Large intestine (tissue), 12 donors: ENCODE data around the gene GSTP1. TPM values are rescaled to one million over a fixed set of nuclear protein-coding genes. Genes with fewer than 3 reads are reported as not detected.
A peak's percentile ranks its signal among the peaks of the same experiment; 100 is the strongest.

ENCODE experiments used
- DNase-seq, 2 donors: peaks; one replicate each; pipeline versions ENCODE4 v3.0.0 to v3.0.0-alpha.2; 2013
- H3K27ac ChIP-seq: one replicate; pipeline ENCODE4 v1.5.1; 2013; ENCODE audit warnings: low read length
- H3K27me3 ChIP-seq: 2 replicates; pipeline ENCODE4 v1.6.1; 2013; ENCODE audit warnings: low read length; ENCODE audit not compliant: control insufficient read depth, insufficient read depth
- H3K36me3 ChIP-seq: 2 replicates; pipeline ENCODE4 v1.6.1; 2013; ENCODE audit warnings: low read length; ENCODE audit not compliant: control insufficient read depth, insufficient read depth
- H3K4me1 ChIP-seq: one replicate; pipeline ENCODE4 v1.6.1; 2013; ENCODE audit warnings: low read length; ENCODE audit not compliant: control insufficient read depth, insufficient read depth
- H3K4me3 ChIP-seq: one replicate; pipeline ENCODE4 v1.5.1; 2013; ENCODE audit warnings: low read length
- H3K9me3 ChIP-seq: one replicate; pipeline ENCODE4 v1.6.1; 2013; ENCODE audit warnings: mild to moderate bottlenecking, low read depth, low read length, moderate library complexity; ENCODE audit not compliant: control insufficient read depth
- WGBS: methylation state at CpG from one replicate; pipeline ENCODE4 v1.1.5; 2013; ENCODE audit warnings: low lambda C conversion rate; ENCODE audit not compliant: insufficient coverage; 5-methylcytosine and 5-hydroxymethylcytosine counted together
- long read RNA-seq, 11 donors: transcript quantifications; one replicate each; lab custom pipeline, GENCODE V29; 2026
- polyA plus RNA-seq: library from polyadenylated mRNA; unstranded; fragments of 120-200 nt; gene quantifications from one replicate; pipeline ENCODE4 v1.2.1, GENCODE V29; 2013

The GSTP1 gene
- polyA plus RNA-seq = 848 TPM
- long read RNA-seq, donor 1, transcript GSTP1-203 (3 exons, 736 nt) = minor isoform, 15 of 450 reads
- long read RNA-seq, donor 1, transcript GSTP1-202 (7 exons, 961 nt) = major isoform, 318 of 450 reads
- long read RNA-seq, donor 1, partial matches to known transcripts = 117 of 450 reads
- long read RNA-seq, donor 1, other reads (novel, unspliced or antisense) = 0 of 450 reads
- long read RNA-seq, donor 2, transcript GSTP1-203 (3 exons, 736 nt) = minor isoform, 52 of 1,211 reads
- long read RNA-seq, donor 2, transcript GSTP1-201 (6 exons, 700 nt) = minor isoform, 5 of 1,211 reads
- long read RNA-seq, donor 2, transcript GSTP1-202 (7 exons, 961 nt) = major isoform, 833 of 1,211 reads
- long read RNA-seq, donor 2, partial matches to known transcripts = 305 of 1,211 reads
- long read RNA-seq, donor 2, other reads (novel, unspliced or antisense) = 16 of 1,211 reads
- long read RNA-seq, donor 3 = 0 reads
- long read RNA-seq, donor 4, transcript GSTP1-202 (7 exons, 961 nt) = major isoform, 41 of 100 reads
- long read RNA-seq, donor 4, partial matches to known transcripts = 55 of 100 reads
- long read RNA-seq, donor 4, other reads (novel, unspliced or antisense) = 0 of 100 reads
- long read RNA-seq, donor 5, transcript GSTP1-203 (3 exons, 736 nt) = minor isoform, 13 of 417 reads
- long read RNA-seq, donor 5, transcript GSTP1-202 (7 exons, 961 nt) = major isoform, 310 of 417 reads
- long read RNA-seq, donor 5, partial matches to known transcripts = 91 of 417 reads
- long read RNA-seq, donor 5, other reads (novel, unspliced or antisense) = 0 of 417 reads
- long read RNA-seq, donor 6, transcript GSTP1-203 (3 exons, 736 nt) = minor isoform, 59 of 1,067 reads
- long read RNA-seq, donor 6, transcript GSTP1-202 (7 exons, 961 nt) = major isoform, 406 of 1,067 reads
- long read RNA-seq, donor 6, partial matches to known transcripts = 596 of 1,067 reads
- long read RNA-seq, donor 6, other reads (novel, unspliced or antisense) = 5 of 1,067 reads
- long read RNA-seq, donor 7, transcript GSTP1-202 (7 exons, 961 nt) = major isoform, 233 of 339 reads
- long read RNA-seq, donor 7, transcript GSTP1-203 (3 exons, 736 nt) = minor isoform, 16 of 339 reads
- long read RNA-seq, donor 7, partial matches to known transcripts = 90 of 339 reads
- long read RNA-seq, donor 7, other reads (novel, unspliced or antisense) = 0 of 339 reads
- long read RNA-seq, donor 8, transcript GSTP1-202 (7 exons, 961 nt) = major isoform, 1,033 of 1,482 reads
- long read RNA-seq, donor 8, transcript GSTP1-203 (3 exons, 736 nt) = minor isoform, 52 of 1,482 reads
- long read RNA-seq, donor 8, partial matches to known transcripts = 346 of 1,482 reads
- long read RNA-seq, donor 8, other reads (novel, unspliced or antisense) = 50 of 1,482 reads
- long read RNA-seq, donor 9, transcript GSTP1-203 (3 exons, 736 nt) = minor isoform, 48 of 992 reads
- long read RNA-seq, donor 9, transcript GSTP1-202 (7 exons, 961 nt) = major isoform, 703 of 992 reads
- long read RNA-seq, donor 9, partial matches to known transcripts = 228 of 992 reads
- long read RNA-seq, donor 9, other reads (novel, unspliced or antisense) = 12 of 992 reads
- long read RNA-seq, donor 10, transcript GSTP1-203 (3 exons, 736 nt) = minor isoform, 75 of 1,716 reads
- long read RNA-seq, donor 10, transcript GSTP1-202 (7 exons, 961 nt) = major isoform, 1,205 of 1,716 reads
- long read RNA-seq, donor 10, partial matches to known transcripts = 382 of 1,716 reads
- long read RNA-seq, donor 10, other reads (novel, unspliced or antisense) = 54 of 1,716 reads
- long read RNA-seq, donor 11, transcript GSTP1-202 (7 exons, 961 nt) = major isoform, 640 of 926 reads
- long read RNA-seq, donor 11, transcript GSTP1-203 (3 exons, 736 nt) = minor isoform, 39 of 926 reads
- long read RNA-seq, donor 11, partial matches to known transcripts = 209 of 926 reads
- long read RNA-seq, donor 11, other reads (novel, unspliced or antisense) = 37 of 926 reads

DNA sequence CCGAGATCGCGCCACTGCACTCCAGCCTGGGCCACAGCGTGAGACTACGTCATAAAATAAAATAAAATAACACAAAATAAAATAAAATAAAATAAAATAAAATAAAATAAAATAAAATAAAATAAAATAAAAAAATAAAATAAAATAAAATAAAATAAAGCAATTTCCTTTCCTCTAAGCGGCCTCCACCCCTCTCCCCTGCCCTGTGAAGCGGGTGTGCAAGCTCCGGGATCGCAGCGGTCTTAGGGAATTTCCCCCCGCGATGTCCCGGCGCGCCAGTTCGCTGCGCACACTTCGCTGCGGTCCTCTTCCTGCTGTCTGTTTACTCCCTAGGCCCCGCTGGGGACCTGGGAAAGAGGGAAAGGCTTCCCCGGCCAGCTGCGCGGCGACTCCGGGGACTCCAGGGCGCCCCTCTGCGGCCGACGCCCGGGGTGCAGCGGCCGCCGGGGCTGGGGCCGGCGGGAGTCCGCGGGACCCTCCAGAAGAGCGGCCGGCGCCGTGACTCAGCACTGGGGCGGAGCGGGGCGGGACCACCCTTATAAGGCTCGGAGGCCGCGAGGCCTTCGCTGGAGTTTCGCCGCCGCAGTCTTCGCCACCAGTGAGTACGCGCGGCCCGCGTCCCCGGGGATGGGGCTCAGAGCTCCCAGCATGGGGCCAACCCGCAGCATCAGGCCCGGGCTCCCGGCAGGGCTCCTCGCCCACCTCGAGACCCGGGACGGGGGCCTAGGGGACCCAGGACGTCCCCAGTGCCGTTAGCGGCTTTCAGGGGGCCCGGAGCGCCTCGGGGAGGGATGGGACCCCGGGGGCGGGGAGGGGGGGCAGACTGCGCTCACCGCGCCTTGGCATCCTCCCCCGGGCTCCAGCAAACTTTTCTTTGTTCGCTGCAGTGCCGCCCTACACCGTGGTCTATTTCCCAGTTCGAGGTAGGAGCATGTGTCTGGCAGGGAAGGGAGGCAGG is at the start of gene GSTP1:
Gene GSTP1, plus strand, starts transcription at position 566 of the 958 bp plus-strand sequence. Its CDS starts 32 bp downstream, at position 598.
- Histone ChIP-seq H3K4me1 (peaks cover 43% of the 10 kb centered on the region), H3K4me3 (peak within 1 kb of the TSS; percentile 86), H3K36me3 (peaks cover 23% of the 10 kb centered on the region), H3K9me3 (peaks cover 2% of the 10 kb centered on the region), H3K27ac (peak within 1 kb of the TSS; percentile 96), H3K27me3 (no peaks in the 10 kb centered on the region)
- WGBS = no CpG with 5 or more reads among the region's 81 CpGs
- DNase-seq = peak; percentile 92 to 96

DNA sequence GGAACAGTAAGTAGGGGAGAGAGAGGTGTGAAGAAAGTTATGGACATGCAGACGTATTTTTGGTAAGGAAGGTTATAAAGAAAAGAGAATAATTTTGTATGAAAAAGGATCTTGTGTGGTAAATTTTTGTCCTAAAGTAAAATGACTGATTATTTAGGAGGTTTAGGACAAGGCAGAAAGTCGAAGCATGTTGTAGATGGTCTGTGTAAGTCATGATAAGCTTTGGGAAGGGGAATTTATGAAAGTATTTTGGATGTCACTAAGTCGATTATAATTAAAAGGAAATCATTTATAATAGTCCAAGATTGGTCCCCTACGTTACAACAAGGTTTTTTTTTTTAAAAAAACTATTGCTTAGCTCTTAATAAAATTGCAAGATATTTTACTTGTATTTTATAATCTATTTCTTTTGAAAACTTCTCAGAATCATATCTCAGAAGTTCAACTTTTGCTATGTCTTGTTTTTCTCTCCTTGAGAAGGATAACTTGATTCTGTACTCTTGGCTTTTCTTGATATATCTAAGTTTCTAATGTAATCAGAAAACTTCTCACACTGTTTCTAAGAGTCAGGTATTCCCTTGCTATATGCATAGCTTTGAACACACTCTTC is 49.4 kb upstream of the GSTP1 start:
- 35% methylated on average over 3 of the region's 4 CpGs for WGBS
- no peak for DNase-seq
- Histone ChIP-seq H3K36me3 (no peaks in the 10 kb centered on the region), H3K9me3 (peaks cover 15% of the 10 kb centered on the region), H3K4me1 (peaks cover 14% of the 10 kb centered on the region), H3K27me3 (no peaks in the 10 kb centered on the region), H3K27ac (no peak overlapping the region), H3K4me3 (no peak overlapping the region)

DNA sequence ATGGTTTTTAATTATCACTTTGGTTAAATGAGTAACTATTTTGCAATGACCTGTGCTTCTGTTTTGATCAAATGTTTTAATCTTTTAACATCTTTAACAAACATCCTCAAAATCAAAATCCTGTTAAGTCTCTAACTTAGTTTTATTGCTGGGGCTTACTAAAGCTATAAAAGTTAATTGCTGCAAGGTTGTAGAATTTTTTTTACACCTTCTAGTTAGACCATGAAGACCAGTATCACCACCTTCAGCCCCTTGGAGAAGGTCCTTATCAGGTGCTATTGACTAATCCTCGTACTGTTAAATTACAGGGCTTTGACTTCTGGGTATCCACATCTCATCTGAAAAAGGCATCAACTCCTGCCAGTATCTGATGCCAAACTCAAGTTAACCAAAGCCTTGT is 48.1 kb upstream of the GSTP1 start:
- DNase-seq = peak; percentile 38 to 77
- Histone ChIP-seq H3K4me1 (peaks cover 14% of the 10 kb centered on the region), H3K4me3 (no peak overlapping the region), H3K27ac (peak overlapping the region; percentile 0), H3K9me3 (peaks cover 15% of the 10 kb centered on the region), H3K36me3 (no peaks in the 10 kb centered on the region), H3K27me3 (no peaks in the 10 kb centered on the region)
- no CpG with 5 or more reads among the region's 1 CpG for WGBS

DNA sequence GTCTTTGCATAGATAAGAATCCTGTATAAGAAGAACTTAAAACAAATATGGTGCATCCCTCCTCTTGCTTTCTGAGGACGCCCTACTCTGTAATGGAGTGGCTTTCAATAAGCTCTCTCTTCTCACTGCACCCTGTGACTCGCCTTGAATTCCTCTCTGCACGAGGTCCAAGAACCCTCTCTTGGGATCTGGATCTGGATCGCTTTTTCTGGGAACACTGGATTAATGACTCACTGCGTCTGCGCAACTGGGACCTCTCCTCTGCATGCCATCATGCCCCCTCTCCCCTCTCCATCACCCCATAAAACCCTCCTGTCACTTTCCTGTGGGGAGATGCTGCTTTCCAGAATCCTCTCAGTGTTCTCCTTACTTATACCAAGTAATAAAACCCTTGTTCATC is 45.3 kb upstream of the GSTP1 start:
- H3K27me3 ChIP-seq = no peaks in the 10 kb centered on the region
- H3K4me1 ChIP-seq = peaks cover 10% of the 10 kb centered on the region
- H3K9me3 ChIP-seq = peaks cover 15% of the 10 kb centered on the region
- no peaks in the 10 kb centered on the region for H3K36me3 ChIP-seq
- no peak overlapping the region for H3K27ac ChIP-seq
- no peak overlapping the region for H3K4me3 ChIP-seq
- WGBS = 80% methylated on average over 1 of the region's 6 CpGs
- DNase-seq = no peak

DNA sequence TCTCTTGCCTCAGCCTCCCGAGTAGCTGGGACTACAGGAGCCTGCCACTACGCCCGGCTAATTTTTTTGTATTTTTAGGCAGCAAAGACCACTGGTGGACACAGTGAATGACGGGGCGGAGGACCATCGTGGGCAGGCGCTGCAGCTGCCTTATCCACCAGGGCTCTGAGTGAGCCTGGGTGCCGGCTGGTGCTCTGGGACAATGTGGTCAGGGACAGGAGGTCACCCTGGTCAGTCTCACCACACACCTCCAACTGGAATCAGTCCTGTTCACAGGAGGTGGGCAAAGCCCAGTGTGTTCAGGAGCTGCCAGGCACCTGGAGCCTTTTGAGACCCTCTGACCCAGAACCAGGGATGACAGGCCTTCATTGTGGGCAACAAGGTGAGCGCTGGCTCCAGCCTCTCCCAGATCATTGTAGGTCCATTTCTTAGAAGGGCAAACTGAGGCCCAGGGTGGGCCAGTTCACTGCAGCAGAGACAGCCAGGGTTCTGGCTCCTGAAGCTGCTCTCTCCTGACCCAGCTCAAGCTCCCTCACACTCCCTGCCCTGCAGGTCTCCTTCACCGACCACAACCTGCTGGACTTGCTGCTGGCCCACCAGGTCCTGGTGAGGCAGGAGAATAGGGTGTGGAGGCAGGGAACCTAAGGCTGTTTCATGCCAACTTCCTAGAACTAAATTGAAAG is 44.6 kb upstream of the GSTP1 start:
- Histone ChIP-seq H3K4me1 (peaks cover 8% of the 10 kb centered on the region), H3K4me3 (no peak overlapping the region), H3K36me3 (no peaks in the 10 kb centered on the region), H3K9me3 (peaks cover 9% of the 10 kb centered on the region), H3K27ac (no peak overlapping the region), H3K27me3 (no peaks in the 10 kb centered on the region)
- no peak for DNase-seq
- WGBS = no CpG with 5 or more reads among the region's 10 CpGs

DNA sequence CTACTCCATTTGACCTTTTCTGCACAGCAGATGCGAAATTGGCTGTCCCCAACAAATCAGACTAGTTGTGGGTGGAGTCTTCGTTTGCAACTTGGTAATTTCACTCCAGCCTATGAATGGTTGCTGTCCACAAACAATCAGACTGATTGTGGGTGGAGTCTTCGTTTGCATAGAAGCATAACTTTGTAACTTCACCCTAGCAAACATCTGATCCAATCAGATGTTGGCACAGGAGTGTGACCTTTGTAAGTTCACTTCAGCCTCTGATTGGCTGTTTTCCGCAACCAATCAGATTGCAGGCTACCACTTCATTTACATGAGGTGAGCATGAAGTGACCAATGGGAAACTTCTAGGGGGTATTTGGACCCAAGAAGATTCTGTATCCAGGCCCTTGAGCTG is 44.1 kb upstream of the GSTP1 start:
- no peak overlapping the region for H3K27ac ChIP-seq
- H3K9me3 ChIP-seq = peaks cover 6% of the 10 kb centered on the region
- H3K4me3 ChIP-seq = no peak overlapping the region
- H3K27me3 ChIP-seq = no peaks in the 10 kb centered on the region
- DNase-seq = no peak
- H3K36me3 ChIP-seq = no peaks in the 10 kb centered on the region
- WGBS = no CpG with 5 or more reads among the region's 4 CpGs
- H3K4me1 ChIP-seq = peaks cover 11% of the 10 kb centered on the region

DNA sequence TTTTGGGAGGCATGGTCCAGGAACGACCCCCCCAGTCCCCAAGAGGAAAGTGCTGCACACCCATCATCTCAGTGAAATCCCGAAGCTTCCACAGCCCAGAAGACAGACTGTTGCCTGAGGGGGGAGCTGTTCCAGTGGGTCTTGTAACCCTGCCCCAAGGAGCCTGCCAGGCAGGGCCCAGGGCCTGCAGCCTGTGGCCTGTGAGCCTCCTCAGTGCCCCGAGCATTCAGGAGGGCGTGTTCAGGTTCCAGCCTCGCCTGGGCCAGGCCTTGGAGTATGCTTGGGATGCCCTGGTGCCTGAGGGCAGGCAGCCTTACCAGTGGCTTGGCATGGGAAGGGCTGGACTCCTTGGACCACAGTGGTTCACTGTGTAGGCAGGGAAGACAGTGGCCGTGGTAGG is 42.4 kb upstream of the GSTP1 start:
- Histone ChIP-seq H3K27ac (no peak overlapping the region), H3K27me3 (no peaks in the 10 kb centered on the region), H3K4me1 (peaks cover 12% of the 10 kb centered on the region), H3K36me3 (no peaks in the 10 kb centered on the region), H3K4me3 (no peak overlapping the region), H3K9me3 (no peaks in the 10 kb centered on the region)
- no CpG with 5 or more reads among the region's 6 CpGs for WGBS
- DNase-seq = no peak

DNA sequence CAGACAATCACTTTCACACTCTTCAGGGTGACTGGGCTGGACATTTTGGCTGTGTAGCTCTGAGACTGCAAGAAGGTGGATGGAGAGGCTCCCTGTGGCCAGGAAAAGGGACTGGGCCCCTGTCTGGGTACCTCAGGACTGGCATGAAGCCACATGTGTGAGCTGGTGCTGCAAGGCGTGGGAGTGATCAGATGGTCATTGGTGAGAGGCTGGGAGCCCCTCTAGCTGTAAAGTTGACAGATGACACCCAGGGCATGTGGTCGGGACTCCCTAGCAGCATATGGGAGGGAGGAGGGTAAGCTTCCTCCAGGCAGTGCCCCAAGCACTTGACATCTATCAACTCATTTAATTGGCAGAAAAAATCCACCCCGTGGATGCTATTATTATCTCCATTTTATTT is 41.4 kb upstream of the GSTP1 start:
- DNase-seq = no peak
- Histone ChIP-seq H3K4me1 (peaks cover 7% of the 10 kb centered on the region), H3K27me3 (no peaks in the 10 kb centered on the region), H3K9me3 (no peaks in the 10 kb centered on the region), H3K4me3 (no peak overlapping the region), H3K36me3 (no peaks in the 10 kb centered on the region), H3K27ac (no peak overlapping the region)
- whole genome bisulfite sequencing = no CpG with 5 or more reads among the region's 3 CpGs
